GM04503 (cell line): ENCODE results near the gene SCN5A.

Experiments used
- DNase-seq: peaks from one replicate; pipeline ENCODE4 v3.0.0-alpha.2; 2012; ENCODE audit warnings: low read depth

Gene SCN5A

DNA sequence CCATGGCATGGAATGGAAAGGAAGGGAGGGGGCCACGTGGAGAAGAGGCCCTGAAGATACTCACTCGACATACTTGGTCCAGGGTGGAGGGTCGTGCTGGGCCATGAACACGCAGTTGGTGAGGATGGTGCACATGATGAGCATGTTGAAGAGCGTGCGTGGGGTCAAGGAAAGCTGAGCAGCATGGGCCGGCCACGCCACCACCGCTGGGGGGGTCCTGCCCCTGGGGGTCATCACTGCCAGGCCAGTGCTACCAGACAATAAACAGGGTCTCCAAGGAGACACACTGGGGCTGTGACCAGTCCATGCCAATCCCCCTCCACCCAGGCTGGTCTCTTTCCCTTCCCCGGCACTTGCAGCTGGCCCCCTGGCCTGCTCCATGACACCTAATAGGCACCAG is 27.2 kb downstream of the SCN5A start:
- DNase-seq: no peak

DNA sequence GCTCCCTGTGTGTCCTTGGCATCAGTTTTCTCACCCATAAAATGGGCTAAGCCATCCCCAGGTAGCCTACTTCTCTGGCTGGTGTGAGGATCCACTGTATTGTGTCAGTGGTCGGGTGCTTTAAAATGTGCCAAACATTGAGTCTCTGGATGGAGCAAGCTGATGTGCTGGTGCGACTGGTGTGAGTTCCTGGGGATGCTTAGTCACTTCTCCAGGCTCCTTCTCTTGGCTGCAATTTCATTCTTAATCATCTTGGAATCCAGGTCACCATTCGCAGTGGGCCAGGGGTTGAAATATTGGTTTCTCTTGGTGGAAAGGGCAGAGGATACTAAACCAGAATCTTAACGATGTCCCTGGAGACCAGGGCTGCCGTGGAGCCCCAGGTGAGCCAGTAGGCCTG is 29.3 kb downstream of the SCN5A start:
- peak; percentile 1 for DNase-seq

DNA sequence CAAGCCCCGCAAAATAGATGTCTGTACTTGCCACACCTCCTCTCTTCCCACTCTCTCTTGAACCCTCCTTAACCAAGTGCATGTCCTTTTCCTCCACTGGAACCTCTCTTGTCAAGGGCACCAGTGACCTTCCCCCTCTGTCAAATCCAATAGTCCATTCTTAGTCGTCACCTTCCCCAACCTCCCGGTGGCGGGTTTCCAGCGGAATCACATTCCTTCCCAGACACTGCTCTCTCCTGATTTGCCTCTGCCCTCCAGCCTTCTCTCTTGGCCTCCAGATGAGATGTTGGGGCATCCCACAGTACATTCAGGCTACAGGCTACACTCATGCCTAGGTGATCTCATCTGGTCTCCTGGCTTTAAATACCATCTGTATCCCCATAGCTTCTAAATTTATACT is 31.1 kb downstream of the SCN5A start:
- no peak for DNase-seq

DNA sequence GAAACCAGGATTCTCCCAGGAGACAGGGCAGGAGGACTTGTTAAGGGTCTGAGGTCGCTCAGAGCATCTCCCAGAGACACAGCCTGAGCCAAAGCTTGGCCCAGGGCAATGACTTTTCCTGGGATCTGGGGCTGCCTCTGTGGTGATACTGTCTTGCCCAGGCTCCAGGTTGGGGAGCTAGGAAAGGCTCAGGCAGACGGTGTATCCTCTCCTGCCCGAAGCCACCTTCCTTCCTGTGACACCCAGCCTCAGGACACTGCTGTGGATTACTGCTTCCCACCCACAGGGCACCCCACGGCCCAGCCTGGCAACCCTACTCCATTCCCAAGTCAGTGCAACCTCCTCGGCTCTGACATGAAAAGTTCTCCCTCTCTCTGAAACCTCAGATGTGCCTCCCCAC is 31.9 kb downstream of the SCN5A start:
- no peak for DNase-seq

DNA sequence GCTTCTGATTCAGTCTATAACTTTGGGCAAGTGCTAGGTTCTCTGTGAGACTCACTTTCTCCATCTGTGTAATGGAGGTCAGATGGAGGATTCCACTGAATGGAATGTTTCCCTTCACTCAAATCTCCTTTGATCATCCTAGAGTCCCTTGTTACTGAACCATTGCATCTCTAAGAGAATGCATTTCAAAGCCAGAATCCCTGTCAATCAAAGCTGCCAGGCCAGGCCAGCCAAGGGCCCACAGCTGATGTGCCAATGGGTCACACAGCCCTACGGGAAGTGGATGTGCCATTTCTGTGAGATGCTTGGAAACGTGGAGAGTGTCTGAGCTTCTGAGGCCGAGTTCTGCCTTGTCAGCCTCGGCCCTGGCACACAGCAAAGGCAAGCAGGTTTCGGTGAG is 32.4 kb downstream of the SCN5A start:
- no peak for DNase-seq

DNA sequence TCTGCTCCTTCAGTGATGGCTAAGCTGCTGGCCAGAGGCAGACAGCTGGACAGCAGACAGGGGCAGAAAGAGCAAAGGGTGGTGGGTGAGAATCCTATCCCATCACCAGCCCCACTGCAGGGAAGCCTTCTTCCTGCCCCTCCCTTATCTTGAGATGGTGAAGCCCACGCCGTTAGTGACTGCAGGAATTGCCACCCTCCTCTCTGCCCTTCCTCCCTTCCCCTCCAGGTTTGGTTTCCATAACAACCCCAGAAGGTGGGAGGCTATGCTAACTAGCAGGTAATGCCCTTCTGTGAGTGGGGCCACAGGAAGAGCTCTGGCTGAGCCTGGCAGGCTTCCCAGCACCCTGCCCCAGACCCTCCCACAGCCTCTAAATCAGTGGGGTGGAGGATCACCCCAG is 32.8 kb downstream of the SCN5A start:
- no peak for DNase-seq

DNA sequence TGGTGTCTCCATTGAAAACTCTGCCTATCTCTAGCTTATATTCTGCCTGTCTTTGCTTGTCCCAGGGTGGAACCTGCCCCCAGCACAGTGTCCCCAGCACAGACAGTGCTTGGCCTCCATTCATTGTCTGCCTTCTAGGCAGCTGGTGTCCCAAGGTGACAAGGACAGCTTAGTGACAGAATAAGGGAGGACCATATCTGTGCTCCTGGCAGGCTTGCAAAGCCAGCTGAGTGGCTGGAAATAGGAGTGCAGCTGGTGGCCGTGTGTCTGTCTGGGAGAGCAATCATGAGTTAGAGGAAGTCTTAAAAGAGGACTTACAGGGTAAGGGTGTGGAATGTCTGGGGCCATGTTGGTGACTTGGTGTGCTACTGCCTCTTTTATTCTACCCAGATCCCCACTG is 33.4 kb downstream of the SCN5A start:
- no peak for DNase-seq

DNA sequence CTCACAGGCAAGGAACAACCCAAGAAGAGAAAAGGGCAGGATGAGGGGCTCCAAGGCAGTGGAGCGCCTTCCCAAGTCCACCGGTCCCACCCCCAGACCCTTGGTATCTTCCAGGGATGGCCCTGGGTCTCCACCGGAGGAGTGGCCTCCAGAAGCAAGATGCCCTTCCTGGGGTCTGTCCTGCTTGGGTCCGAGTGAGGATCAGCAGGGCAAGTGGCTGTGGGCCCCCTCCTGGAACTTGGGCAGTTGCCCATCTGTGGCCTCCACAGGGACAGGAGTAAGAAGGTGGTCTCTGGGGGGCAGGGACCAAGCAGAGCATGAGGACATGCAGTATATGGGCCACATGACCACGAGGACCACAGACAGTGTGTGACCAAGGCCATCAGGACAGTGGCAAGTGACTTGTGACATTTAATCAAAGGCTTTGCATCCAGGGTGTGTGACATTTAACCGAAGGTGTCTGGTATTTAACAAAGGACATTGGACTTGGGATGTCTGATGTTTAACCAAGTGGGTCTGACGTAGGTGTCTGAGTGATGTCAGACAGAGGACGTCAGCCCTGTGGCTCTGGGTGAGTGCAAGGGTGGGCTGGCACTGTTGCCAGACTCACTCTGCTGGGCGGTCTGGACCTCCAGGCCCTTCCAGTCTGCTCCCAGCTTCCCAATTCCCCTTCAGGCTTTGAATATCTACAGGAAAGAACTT is 34.7 kb downstream of the SCN5A start:
- DNase-seq: no peak

DNA sequence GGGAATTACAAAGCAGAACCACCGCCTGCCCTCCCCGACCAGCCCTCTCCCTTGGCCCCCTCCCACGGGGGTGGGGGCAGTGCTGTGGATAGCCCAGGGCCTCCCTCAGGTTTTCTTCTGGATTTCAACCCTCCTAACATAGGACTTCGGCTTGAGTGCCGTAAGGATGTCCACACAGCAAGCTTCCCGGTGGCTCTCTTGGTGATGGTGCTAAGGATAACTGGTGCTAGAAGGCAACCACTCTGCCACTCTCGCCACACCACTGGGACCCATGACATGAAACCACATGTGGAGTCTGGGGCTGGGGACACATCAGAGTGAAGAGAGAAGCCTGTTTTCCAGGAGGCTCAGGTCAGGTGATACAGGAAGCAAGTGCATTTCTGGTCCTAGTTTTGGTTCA is 35.4 kb downstream of the SCN5A start:
- DNase-seq: no peak

DNA sequence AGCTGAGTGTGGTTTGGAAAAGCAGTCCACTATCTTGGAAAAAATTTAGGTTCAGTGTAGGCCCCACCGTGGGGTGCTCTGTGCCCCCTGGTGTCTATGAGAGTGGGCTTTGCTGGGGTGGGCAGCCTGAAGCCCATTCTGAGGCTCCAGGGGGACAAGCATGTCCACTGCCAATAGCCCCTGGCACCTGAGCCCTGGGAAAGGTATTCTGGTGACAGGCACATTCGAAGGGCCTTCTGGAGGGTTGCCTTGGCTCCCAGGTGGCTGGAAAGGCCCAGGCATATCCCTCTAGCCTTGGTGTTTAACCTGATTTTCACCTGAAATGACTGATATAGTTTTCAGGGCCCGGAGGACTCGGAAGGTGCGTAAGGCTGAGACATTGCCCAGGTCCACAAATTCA is 36.1 kb downstream of the SCN5A start:
- no peak for DNase-seq

DNA sequence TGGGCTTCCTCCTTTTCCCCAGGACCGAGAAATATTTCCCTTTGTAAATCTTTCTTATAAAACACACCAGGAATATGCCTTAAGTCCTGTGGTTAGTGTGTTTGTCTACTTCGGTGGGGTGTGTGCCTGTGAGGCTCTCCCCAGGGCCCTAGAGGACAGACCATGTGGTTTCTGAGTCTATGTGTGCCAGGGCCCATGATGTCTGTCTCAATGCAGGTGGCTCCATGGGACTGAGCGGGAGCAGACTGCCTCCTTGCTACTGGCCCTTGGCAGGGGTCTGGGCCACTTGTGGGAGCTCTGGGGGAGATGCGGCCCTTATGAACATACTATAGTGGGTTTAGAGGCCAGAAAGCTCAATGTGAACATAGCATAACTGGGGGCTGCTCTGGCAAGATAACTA is 37.6 kb downstream of the SCN5A start:
- no peak for DNase-seq

DNA sequence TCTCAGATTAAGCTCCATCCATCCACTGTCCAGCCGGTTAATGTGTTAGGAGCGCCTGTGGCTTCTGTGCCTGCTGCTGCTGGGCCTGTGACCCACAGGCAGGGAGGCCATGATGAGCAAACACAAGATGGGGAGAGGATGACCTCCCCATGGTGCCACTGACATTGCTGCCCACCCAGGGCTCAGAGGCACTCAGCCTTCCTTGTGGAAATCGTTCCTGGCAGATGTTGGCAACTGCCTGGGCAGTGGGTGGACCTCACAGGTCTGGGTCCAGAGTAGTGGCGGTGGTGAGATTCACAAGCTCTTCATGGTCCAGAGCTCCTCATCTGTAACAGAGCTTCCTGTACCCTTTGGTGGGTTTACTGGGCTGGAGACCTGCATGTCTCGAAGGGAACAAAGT is 38.6 kb downstream of the SCN5A start:
- DNase-seq: no peak

DNA sequence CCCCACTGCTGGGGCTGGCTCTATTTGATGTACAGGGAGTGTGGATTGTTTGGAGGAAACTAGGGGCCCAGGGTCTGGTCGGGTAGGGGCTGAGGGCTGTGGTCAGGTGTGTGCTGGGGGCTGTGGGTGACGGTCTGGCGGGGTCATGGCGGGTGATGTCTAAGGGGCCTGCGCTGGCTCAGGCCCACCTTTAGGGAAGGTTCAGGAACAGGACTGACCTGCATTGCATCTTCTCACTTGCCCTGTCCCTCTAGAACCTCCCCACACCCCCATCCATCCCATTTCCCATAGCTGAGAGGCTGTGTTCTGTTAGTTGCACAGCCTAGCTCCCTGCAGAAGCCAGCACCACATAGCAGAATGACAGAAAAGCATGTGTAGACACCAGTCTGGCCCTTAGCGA is 39.1 kb downstream of the SCN5A start:
- DNase-seq: no peak

DNA sequence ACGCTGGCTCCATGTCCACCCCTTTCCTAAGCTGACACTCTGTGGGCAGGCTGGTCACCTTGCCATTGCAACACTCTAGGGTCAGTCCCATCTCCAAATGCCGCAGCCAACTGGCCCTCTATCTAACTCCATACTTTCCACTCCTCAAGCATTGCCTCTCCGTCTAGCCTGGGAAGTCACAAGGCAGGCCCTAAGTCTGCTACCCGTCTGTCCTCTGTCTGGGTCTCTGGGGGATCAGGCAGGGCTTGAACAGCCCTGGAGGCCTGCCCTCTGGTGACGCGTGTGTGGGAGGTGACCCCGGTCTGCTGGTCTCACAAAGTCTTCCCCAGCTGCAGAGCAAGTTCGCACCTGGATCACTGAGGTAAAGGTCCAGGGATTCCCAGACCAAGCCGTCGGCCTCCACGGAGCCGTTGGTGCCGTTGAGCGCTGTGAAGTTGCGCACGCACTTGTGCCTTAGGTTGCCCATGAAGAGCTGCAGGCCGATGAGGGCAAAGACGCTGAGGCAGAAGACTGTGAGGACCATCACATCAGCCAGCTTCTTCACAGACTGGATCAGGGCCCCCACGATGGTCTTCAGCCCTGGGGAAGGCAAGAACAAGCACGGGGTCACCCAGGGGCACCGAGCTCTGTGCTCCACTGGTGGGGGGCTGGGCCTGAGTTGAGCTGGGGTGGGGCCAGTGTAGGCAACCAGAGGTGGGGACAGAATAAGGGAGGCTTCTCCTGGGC is 39.9 kb downstream of the SCN5A start:
- DNase-seq: no peak

DNA sequence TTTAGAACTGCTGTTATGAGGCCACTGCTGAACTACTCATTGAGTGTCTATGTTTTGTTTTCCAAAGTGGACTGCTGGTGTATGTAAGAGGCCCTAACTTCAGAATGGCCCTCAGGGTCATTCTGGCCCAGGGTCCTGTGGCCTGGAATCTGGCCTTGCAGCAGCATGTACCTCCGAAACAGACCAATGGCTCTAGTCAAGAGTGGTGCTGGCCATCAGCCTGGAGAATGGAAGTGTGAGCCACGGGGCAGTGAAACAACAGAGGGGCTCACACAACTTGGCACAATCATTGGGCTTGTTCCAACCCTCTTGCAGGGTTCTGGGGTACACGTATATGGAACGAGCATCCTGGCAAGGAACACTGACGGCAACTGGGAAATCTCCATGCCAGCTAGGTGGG is 40.5 kb downstream of the SCN5A start:
- no peak for DNase-seq

DNA sequence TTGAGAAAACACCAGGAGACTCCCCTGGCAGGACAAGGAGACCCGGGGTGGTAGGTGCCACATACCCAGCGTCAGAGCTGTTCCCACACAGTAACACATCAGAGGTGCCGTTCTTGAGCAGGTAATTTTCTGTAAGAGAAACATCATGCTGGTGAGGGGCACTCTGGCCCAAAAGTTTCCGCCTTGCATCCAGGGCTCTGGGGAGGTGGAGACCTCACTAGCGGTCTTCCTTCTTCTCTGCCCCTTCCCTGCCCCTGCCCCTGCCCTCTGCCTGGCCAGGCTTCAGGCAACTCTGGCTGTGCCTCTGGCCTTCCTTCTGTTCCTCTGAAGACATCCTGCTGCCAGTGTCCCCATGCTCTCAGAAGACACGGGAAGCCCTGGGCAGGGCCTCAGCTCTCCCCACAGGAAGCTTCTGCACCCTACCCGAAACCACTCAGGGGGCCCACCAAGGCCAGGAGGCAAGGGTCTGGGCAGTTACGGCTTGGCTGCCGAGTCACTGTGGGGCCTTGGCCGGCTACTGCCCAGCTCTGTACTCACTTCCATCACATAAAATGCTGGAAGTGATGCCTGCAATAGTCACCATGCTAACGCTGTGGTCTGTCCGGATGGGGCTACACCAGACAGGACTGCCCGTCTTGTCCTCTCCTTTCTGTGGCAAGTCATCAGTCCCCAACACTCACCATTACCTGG is 41.3 kb downstream of the SCN5A start:
- DNase-seq: no peak

DNA sequence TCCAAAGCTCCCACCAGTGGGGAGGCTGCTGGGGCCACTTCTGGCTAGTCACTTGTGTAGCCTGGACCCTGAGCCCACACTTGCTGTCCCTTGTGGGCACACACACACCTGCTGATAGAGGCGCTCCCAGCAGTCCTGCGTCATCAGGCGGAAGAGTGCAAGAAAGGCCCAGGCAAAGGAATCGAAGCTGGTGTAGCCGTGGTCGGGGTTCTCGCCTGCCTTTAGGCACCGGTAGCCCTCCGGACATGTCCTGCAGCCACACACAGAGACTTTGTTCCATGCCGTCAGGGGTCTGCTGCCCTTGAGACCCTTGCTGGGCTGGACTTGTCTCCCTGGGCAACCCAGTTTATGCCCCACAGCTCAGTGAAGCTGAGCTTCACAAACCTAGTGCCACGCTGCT is 42.9 kb downstream of the SCN5A start:
- no peak for DNase-seq

DNA sequence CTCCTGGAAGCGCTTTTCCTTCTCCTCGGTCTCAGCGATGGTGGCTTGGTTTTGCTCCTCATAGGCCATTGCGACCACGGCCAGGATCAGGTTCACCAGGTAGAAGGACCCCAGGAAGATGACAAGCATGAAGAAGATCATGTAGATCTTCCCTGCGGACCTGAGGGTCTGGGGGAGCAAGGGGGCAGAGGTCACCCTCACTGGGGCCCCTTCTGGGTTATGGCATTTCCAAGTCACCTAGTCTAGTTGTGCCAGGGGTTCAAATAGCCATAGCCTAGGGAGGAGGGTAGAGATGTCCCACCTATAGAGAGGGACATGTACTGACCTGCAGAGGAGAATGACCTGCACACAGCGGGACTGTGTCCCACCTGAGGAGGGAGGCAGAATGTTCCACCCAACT is 43.5 kb downstream of the SCN5A start:
- DNase-seq: no peak

DNA sequence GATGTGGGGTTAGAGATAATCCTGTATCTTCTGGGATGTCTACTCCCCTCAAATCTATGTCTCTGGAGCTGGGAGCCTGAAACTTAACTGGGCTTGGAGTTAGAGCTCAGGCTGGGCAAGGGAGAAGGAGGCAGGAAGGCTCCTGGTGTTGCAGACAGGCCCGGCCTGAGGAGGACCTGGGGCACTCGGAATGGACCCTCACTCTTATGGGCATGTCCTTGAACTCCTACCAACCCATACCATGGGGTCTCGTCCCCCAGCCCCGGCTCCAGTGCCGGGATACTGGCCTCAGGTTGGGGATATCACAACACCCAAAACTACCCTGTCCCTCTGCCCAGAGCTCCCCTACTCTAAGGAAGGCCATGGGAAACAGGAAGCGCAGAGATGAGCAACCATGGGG is 45.2 kb downstream of the SCN5A start:
- DNase-seq: no peak

DNA sequence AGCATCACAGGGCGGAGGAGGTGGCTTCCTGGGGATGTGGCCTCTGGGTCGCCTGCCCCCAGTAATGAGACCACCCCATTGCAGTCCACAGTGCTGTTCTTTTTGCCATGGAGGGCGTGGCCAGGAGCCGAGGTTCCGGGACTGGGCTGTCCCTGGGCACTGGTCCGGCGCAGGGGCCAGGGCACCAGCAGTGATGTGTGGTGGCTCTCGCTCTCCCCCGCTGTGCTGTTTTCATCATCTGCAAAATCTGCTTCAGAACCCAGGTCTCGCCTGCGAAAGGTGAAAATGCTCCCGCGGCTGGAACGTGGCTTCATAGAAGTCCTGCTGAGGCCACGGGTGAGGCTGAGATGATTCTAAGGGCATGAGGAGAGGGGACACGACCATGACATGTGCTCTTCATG is 45.8 kb downstream of the SCN5A start:
- no peak for DNase-seq

DNA sequence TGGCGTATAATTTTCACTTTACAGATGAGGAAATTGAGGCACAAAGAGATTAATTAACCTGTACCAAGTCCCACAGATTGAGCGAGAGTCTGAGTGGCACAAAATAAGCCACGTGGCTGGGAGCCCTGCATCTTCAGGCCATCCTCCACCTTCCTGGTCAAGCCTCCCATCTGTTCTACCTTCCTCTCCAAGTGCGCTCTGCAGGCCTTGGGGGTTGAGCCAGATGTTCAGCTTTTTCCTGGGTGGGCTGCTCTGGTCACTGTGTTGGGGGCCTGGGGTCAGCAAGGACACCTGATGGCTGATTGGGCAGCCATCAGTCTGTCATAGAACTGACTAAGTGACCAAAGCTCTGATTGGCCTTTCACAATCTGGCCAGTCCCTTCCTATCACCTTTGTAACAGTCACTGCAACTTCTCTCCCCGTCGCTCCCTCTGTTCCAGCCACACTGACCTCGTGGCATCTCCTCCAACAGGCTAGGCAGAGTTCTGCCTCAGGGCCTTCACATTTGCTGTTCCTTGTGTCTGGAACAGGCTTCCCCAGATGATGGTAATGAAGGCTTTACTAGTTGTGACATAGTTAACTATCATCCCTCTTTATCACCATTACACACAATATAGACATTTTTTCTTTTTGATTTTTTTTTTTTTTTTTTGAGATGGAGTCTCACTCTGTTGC is 46.8 kb downstream of the SCN5A start:
- no peak for DNase-seq

DNA sequence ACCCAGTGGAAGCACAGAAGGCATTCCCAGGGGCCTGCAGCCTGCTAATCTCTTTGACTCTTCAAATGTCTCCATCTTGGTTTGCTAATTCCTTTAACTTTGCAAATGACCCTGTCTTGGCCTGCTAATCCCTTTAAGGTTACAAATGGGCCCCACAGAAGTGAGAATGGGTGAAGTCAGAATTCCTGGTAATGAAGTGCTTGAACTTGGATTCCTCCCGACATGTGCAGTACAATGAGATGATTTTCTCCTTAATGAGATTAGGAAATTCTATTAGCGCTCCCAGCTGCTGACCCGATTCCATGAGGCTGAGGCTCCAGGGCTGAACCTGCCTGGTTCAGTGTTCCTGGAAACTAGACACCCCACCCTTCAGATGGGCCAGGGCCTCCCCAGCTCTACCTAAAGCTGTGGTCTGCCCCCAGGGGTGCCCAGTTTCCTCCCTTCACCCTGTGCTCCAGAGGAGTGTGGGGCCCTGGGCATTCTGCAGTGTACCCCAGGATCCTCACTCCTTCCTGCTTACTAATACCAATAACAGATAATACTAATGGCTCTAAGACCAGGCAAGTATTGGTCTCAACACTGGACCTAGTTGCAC is 47.4 kb downstream of the SCN5A start:
- DNase-seq: no peak

DNA sequence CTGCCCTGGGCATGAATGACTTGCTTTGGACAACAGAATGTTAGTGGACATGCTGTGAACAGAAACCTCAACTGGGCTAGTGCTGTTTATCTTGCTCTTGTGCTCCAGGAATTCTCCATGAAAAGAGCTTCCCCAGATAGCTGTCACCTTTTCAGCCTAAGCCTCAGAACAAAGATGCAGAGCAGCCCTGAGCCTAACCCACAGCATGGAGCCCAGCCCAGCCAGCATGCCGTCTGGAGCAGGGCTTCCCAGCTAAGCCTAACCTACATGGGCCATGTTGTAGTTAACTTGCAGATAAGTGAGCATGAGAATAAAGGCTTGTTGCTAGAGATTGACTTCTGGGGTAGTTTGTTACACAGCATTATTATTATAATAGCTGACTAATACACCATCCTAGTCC is 48.9 kb downstream of the SCN5A start:
- no peak for DNase-seq
